COLO668 (cell line): ENCODE measurements around the gene EXPH5.

Experiments used
- DNase-seq: peaks from one replicate; lab custom pipeline; 2025; ENCODE audit not compliant: unreplicated experiment; lab: John Stamatoyannopoulos, UW

Gene EXPH5

DNA sequence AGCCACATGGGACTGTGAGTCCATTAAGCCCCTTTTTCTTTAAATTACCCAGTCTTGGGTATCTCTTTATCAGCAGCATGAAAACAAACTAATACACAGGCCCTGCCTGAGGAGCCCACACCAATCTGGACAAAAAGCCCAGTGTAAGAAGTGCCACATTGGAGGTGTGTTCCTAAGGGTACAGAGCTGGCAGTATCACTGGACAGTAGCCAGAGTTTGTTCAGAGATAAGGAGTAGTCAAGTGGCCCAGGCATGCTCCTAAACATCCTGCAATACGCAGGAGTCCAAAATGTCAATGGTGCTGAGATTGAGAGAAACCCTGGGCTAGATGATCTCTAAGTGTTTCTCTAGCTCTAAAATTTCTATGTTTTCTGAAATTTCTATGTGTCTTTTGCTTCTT lies 68.4 kb downstream of the EXPH5 start:
- no peak for DNase-seq

DNA sequence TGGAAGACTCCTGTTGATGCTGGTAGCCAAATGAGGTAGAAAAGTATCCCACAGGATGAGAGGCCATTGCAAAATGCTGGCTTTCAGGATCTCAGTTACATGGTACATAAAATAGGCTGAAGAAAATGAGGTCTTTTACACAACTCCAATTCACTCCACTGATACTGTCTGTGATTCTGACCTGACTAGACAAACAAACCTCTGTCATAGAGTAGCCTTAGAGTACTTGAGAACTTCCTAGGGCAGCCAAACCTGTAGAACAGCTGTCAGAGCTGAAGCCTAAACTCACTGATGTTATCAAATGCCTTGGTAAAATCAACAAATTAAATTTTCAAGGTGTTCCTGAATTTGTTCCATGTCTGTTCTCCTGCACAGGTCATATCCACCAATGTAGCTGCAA lies 69.1 kb downstream of the EXPH5 start:
- DNase-seq: no peak

DNA sequence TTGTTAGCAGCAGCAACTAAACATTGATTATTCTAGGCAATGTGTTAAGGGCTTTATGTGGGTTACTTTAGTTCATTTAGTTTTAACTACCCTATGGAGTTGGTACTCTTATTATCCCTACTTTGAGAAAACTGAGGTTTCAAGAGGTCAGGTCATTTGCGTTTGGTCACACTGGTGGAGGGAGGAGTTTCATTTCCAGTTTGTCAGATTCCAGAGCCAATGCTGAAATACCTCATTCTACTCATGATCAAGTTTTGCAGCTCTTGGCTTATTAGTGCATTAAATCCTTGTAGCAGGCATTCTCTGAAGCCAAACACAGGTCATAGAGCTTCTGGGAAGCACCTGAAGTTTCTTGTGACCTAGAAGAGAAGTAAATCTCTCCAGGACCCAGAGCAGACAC lies 71.2 kb downstream of the EXPH5 start:
- DNase-seq: no peak

DNA sequence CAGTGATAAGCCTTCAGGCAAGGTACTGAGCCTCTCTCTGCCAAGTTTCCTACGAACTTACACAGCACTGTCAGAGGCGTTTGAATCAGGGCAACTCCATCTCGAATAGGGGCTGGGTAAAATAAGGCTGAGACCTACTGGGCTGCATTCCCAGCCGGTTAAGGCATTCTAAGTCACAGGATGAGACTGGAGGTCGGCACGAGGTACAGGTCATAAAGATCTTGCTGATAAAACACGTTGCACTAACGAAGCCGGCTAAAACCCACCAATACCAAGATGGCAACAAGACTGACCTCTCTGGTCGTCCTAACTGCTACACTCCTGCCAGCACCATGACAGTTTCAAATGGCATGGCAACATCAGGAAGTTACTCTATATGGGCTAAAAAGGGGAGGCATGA lies 75.0 kb downstream of the EXPH5 start:
- DNase-seq: no peak

DNA sequence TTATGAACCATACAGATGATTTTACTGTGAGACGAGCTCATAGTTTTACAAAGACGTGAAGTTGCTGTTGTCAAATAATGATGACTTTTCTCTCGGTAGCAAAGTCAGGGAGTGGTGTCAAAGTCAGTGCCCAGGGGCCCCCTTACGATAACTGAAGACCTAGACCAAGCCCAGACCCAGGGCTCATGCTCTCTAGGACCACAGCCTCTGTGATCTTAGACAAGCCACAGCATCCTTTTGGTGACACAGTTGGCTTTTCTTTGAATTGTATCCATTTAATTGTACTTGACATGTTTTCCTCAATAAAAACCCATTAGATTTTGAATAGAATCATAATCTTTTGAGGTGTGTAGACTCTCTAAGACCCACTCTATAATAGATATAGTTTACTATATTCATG lies 77.4 kb downstream of the EXPH5 start:
- DNase-seq: no peak

DNA sequence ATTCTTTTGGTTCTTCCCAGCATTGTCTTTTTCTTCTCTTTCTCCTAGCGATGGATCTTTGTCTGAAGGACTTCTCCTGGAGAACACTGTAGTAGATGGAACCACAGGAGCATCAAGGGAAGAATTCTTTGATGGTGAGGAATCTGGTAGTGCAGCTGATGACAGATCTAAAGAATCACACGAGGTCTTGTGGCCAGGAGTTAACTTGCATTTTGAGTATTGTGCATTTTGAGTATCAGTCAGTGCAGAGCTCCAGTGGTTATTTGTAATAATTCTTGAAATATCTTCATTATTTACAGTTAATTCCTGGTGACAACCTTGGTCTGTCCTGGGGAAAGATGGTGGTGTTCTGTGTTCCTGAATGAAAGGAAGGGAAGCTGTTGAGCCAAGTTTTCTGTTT lies 80.9 kb downstream of the EXPH5 start:
- no peak for DNase-seq

DNA sequence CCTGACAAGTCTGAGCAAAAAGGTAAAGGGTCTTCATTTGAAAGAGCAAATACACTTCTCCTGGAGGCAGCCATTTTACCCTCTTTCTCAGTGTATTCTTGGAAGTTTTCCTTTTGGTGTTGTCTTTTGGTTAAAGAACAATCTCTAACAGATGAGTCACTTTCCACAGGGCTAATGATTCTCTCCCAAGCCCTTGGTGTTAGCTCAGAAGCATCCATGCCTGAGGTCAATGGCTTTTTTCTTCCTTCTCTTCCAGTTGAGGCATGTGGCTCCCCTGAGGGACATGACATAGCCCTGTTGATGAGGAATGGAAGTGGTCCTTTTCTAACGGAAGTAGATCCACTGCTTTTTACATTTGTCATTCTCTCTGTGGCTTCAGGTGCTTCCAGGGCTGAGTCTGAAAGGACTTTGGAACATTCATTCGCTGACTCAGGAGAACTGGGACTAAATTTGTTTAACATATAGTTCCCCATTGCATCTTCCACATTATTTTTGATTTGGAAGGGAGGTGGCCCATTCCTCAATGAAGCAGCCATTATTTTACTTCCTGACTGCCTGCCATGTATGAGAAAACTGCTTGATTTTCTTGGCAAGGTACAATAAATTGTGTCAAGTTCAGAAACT lies 81.6 kb downstream of the EXPH5 start:
- DNase-seq: no peak

DNA sequence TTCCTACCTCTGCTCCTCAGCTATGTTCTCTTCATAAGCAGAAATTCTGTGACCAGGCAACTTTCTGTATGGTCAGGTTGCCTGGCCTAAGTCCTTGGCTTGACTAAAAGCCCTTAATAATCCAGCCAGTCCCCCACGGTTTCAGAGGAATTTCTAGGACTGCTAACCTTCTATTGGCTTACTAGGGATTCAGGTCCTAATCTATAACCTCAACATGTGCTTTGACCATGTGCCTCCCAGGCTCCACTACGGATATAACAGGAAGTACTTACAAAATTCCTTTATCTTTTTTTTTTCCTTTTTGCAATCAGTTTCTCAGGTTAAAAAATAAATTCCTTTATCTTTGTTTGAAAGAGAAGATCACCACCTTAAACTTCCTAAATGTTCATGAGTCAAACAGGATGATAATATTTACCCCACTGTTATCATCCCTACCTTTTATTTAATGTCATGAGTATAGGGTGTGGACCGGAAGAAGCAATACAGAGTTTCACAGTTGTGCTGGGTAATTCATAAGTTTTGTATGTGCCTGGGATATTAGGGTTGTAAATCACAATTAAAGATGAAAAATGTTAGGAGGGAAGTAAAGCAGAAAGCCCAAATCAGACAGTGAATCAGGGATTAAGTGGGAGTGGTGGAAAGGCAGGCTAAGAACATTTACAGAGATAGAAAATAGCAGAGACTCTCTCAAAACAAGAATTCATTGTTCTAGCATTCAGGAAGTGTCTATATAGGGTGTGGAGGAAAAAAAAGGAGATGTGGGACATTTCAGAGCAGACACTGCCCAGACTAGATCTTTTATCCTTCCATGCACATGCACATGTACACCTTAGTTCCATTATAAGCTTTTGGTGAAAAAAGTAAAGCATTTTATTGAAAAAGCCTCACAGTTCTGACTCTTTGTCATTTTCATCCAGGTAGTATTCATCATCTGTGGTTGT lies 84.6 kb downstream of the EXPH5 start:
- no peak for DNase-seq

DNA sequence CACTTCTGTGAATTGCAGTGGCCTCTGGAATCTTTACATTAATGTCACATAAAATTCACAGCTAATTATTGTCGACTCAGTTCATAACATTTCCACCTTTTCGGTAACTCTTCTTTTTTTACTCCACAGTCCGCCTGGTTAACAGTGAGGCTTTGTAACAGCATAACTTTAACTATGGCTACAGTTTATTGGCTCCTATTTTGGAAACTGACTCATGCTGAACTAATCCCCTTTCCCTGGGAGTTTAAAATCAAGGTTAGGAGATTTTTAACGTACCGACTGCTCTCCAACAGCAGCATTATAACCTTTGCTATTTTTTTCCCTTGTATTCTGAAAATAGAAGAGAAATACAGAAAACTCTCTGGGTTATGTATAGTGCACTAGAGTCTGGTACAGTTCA lies 92.2 kb downstream of the EXPH5 start:
- no peak for DNase-seq

DNA sequence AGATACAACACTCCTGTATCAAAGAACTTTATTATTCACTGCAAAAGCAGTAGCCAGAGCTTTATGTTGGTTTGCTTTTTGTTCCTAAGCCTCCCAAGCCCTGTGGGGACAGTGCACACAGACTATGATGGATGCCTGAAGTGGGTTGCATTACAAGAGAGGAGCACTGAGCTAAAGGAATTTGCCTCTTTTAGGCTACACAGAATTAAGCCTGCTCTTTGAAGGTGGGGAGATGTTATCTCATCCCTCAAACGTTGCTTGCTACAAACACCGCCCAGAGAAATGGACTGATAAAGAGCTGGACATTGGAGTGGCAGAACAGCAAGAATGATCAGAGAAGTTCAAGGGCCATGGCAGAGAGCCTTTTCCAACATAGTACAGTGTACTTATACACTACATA lies 92.8 kb downstream of the EXPH5 start:
- DNase-seq: no peak

DNA sequence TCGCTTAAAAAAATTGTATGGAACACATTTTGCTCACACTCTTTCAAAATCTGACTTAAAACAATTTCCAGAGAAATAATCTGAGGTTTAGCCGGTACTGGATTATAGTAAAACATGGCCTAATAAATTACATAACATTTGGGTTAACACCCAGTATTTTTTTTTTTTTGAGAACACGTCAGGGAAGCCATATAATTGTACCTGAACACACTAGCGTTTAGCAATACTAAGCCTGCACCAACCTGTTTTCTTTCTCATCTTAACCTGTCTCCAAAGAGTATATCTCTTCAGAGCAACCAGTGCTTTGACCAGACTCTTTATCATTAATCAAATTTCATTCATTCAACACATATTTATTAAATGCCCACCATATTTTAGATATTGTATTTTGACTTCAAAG lies 93.4 kb downstream of the EXPH5 start:
- no peak for DNase-seq

DNA sequence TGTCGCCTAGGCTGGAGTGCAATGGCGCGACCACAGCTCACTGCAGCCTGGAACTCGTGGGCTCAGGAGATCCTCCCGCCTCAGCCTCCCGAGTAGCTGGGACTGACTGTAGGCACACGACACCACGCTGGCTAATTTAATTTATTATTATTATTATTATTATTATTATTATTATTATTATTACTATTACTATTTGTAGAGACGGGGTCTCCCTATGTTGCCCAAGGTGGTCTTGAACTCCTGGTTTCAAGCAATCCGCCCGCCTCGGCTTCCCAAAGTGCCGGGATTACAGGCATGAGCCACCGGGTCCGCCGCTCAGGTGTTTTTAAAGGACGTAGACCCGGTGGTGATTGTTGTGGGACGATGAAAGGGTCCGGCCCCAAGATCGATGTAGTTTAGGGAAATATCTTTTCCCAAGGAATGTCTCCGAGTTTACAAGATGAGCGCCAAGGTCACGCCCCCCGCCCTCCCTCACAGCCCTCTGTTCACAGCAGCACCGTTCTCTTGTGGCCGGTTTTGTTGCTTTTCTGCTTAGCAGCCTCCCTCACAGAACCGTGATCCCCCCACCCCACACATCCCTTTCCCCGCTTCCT lies 94.7 kb downstream of the EXPH5 start:
- no peak for DNase-seq

DNA sequence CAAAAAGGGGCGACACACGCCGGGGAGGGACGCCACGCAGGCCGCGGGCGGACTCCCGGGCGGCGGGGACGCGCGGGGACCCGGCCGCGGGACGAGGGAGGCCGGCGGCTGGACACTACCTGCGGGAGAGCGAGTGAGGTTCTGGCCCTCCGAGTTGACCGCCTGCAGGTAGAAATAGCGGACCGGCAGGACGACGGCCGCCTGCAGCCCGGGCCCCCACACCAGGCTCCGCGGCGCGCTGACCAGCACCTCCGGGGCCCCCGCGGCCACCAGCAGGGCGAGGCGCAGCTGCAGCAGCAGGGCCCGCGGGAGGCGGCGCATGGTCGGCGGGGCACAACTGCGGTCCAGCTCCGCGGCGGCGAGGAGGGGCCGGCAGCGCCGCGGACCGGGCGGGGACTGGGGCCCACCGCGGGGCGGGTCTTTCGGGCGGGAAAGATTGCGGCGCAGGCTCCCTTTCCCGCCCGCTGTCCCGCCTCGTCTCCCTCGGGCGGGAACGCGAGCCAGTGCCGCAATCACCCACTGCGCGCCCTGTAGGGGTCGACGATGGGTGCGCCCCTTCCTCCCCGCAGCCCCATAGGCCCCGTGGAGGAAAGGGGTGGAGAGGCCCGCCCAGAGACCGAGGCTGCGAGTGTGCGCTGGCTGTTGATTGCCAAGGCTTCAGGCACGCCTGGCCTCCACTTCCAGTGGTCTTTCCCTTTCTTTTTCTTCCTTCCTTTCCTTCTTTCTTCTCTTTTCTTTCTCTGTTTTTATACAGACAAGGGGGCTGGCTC lies 95.3 kb downstream of the EXPH5 start, which contains the start of gene POGLUT3:
POGLUT3 (minus strand) TSS at position 339 of the 770 bp plus-strand sequence; CDS start at position 321, 18 bp downstream.
- peak; percentile 67 for DNase-seq

DNA sequence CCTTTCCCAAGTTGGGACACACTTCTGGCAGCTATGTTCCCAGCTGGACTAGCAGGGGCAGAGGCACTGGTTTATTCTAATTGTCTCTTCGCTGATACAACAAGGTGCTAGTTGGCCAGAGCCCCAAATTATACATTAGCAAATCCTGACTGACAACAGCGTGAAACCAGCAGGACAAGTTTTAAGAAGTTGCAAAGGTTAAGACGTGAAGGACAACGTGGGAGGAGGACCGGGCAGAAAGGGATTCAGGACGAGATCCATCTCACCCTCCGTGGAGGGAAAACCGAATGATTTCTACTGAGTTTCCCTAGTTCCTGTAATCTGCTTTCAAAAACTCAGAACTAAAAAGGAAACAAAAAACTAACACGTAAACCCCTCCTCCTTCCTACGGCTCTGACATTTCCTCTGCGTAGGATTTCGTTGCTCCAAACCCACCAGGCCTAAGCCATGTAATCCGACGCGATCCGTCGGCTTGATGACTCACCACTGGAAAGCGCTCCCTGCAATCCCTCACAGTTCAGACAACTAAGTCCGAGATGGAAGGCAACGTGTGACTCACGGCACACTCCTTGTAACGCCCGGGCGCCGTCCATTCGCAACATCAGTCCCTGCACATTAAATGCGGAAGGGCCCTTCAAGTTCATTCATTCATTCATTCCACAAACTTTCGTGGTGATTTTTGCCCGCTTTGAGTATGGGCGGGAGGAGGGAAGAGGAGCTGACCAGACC lies 96.1 kb downstream of the EXPH5 start:
- DNase-seq: peak; percentile 81

DNA sequence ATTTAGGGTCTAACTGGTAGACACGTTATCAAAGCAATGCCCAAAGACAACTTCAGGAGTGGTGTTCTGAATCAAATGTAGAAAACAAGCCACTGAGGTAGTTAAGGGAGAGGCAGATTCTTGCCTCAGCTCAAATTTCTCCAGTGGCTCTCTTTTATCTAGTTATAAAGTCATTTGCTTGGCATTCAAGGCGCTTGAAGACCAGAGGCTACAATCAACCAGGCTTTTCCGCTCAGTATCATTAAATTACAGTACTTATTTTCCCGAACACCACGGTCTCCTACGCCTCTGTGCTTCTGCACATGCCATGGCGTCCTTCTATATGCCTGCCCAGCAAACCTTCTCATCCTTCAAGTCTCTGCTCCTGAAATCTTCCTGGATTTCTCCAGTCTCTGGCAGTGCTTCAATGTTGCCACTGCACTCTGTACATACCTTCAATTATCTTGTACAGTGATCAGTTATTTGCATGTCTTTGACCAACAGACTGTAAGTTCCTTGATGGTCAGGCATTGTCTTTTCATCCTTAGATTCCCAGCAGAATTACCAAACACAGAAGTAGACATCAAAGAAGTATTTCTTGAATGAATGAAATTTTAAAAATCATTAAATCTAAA lies 96.8 kb downstream of the EXPH5 start:
- DNase-seq: no peak

DNA sequence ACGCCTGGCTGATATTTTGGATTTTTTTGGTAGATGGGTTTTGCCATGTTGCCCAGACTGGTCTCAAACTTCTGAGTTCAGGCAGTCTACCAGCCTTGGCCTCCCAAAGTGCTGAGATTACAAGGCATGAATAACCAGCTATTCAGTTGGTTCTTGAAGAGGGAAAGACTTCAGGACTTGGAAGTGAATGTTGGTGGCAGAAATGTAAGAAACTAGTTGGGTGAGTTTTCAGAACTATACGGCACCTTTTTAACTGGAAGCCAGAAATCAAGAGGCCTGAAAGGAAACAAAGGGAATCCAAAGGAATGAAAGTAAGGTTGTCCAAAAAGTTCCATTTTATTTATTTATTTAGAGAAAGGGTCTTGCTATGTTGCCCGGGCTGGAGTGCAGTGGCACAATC lies 98.2 kb downstream of the EXPH5 start:
- DNase-seq: no peak

DNA sequence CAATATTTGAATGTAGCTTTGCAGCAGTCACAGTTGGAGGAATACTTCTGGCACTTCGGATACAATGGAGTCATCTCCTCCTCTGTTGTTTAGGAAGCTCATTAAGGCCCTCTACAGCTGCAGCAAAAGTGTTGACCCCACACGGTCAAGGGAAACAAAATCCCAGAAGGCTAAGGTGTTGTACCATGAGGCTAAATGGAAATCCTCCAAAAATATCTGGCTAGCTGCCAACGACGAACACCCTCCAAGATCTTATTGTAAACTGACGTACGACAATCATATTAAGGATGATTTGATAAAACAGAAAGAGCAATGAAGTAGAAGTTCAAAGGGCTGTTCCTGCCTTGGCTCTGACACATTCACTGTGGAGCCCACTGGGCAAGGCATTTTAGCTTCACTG lies 99.4 kb downstream of the EXPH5 start:
- no peak for DNase-seq

DNA sequence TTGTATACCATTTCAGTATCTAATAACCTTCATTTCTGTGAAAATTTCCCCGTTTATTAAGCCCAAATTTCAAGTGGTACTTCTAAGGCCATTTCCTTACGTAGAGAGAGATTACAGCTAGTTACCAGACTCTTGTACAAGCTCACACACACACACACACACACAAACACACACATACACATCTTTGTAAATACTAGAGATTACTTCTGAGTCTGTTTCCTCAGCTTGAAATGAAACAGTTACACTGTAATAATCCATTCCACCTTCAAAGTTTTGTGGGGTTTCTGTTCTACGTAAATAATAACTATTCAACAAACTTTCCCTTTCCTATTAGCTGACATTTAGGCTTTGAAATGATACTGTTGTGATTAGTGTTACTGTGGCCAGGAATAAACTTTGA lies 101.6 kb downstream of the EXPH5 start:
- DNase-seq: no peak

DNA sequence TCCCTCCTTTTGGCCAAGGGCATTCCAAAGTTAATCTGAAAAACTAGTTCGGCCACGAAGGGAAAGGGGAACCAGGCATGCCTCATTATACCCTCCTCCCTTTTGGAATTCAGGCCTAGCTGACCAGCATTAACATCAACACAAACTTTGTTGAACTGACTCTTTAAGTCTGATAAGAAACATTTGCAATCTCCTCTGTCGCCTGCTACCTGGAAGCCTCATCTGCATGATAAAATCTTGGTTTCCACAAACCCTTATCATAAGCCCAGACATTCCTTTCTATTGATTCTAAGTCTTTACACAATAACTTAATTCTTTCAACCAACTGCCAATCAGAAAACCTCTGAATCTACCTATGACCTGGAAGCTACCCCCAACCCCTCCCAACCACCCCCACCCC lies 106.7 kb downstream of the EXPH5 start:
- no peak for DNase-seq

DNA sequence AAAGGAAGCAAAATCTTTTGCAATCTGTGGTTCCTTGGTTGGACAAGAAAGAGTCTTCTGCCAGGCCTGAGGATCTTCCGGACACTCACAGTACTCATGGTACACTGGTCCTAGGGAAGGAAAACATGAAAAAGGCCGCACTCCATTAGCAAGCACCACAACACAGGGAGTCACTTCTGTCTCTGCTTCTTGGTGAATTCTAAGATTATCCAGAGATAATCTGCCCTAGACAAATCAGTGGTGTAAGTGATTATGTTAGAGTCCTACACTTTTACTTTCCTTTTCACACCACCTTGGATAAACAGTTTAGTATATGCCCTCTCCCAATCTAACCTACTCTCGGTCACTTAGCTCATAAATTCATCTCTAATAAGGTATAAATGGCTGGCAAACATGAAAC lies 107.2 kb downstream of the EXPH5 start:
- DNase-seq: no peak
